K562 (cell line): ENCODE measurements around the gene PDGFC. TPM values are rescaled to one million over a fixed set of nuclear protein-coding genes. Genes with fewer than 3 reads are reported as not detected.

Experiments used
- ATAC-seq: fragments of 200-7000 bp; cut with Tn5 transposase; 3 replicates; pipeline ENCODE4 v1.9.1; 2020; ENCODE audit warnings: moderate library complexity
- BruUV-seq: library from RNA; stranded (reverse); fragments of 400-500 nt; replicated peaks from 2 replicates; lab custom pipeline; 2021; lab: Mats Ljungman, UMichigan
- CTCF ChIA-PET: fragments of 300-600 bp; formaldehyde crosslinking; extraction: SDS; loops from one replicate; lab custom pipeline; 2021; ENCODE audit warnings: low intra/inter-chr PET ratio; lab: Yijun Ruan, JAX
- POLR2A ChIA-PET: fragments of 300-600, 350-650 bp; sonication (Branson Sonifier 250); formaldehyde crosslinking; extraction: SDS; loops from one replicate; lab custom pipeline; 2021; ENCODE audit warnings: antibody characterized with exemption, inconsistent platforms; lab: Yijun Ruan, JAX
- DNase-seq, 4 experiments: peaks; one replicate each; pipeline versions ENCODE4 v3.0.0 to v3.0.0-alpha.2; 2011 to 2018; ENCODE audit warnings: low spot score in 3 of 4, mixed read lengths in 3 of 4; ENCODE audit errors: extremely low read depth in 1 of 4
- FAIRE-seq: peaks from 2 replicates; lab custom pipeline; 2011; peaks lifted over from hg19 to GRCh38; lab: Jason Lieb, UNC
- H2AFZ ChIP-seq: 2 replicates; pipeline ENCODE4 v1.6.0; 2011; ENCODE audit warnings: low read depth, low read length, control low read depth, inconsistent platforms
- H3K27ac ChIP-seq: fragments of 200-600 bp; 3 replicates; pipeline ENCODE4 v1.8.0; 2011; ENCODE audit warnings: low read depth, mild to moderate bottlenecking, control low read depth, inconsistent platforms, low read length, moderate library complexity, mixed read lengths; ENCODE audit errors: extremely low read depth
- H3K27me3 ChIP-seq, 2 experiments: fragments of 300-600 bp in 1 of 2; 2 replicates in 1 of 2; 3 replicates in 1 of 2; pipeline versions ENCODE4 v1.6.0 to v1.8.0; 2011; ENCODE audit warnings: inconsistent platforms in 2 of 2, low read length in 2 of 2, mild to moderate bottlenecking in 1 of 2, mixed read lengths in 1 of 2, moderate library complexity in 1 of 2; ENCODE audit not compliant: control insufficient read depth in 2 of 2, insufficient read depth in 2 of 2
- H3K36me3 ChIP-seq: fragments of 300-600 bp; 3 replicates; pipeline ENCODE4 v1.8.0; 2011; ENCODE audit warnings: mild to moderate bottlenecking, low read length, inconsistent platforms; ENCODE audit not compliant: control insufficient read depth, insufficient read depth
- H3K4me1 ChIP-seq, 2 experiments: fragments of 200-600 bp in 1 of 2; replicated peaks in 1 of 2; 2 replicates in 1 of 2; 3 replicates in 1 of 2; pipeline versions ENCODE4 v1.5.1 to v1.8.0; 2011; ENCODE audit warnings: inconsistent platforms in 2 of 2, low read length in 2 of 2, mild to moderate bottlenecking in 1 of 2, mixed read lengths in 1 of 2, moderate library complexity in 1 of 2; ENCODE audit not compliant: control insufficient read depth in 2 of 2, insufficient read depth in 2 of 2
- H3K4me2 ChIP-seq: 2 replicates; pipeline ENCODE4 v1.6.1; 2011; ENCODE audit warnings: low read length, control low read depth, inconsistent platforms, mixed read lengths; ENCODE audit not compliant: insufficient read depth
- H3K4me3 ChIP-seq: fragments of 200-600 bp; sonication (generic), shearing (Covaris generic); 2 replicates; pipeline ENCODE4 v1.5.1; 2016; ENCODE audit warnings: control low read depth, inconsistent platforms
- H3K79me2 ChIP-seq: fragments of 200-600 bp; 3 replicates; pipeline ENCODE4 v1.8.0; 2011; ENCODE audit warnings: low read length, inconsistent platforms; ENCODE audit not compliant: control insufficient read depth, insufficient read depth
- H3K9ac ChIP-seq, 2 experiments: 2 replicates each; pipeline versions ENCODE4 v1.6.0 to v1.6.1; 2011; ENCODE audit warnings: low read depth in 2 of 2, low read length in 2 of 2, control low read depth in 1 of 2, inconsistent platforms in 1 of 2, mild to moderate bottlenecking in 1 of 2, mixed read lengths in 1 of 2; ENCODE audit not compliant: insufficient read depth in 1 of 2
- H3K9me1 ChIP-seq: one replicate; pipeline ENCODE4 v1.6.0; 2011; ENCODE audit warnings: inconsistent platforms, mild to moderate bottlenecking, low read length, moderate library complexity; ENCODE audit not compliant: control insufficient read depth, insufficient read depth
- H3K9me3 ChIP-seq: replicated peaks from 2 replicates; pipeline ENCODE4 v1.5.1; 2011; ENCODE audit warnings: low read depth, low read length, inconsistent platforms; ENCODE audit not compliant: control insufficient read depth, insufficient read depth
- H4K20me1 ChIP-seq: replicated peaks from 2 replicates; pipeline ENCODE4 v1.6.1; 2011; ENCODE audit warnings: low read length, inconsistent platforms, mixed read lengths; ENCODE audit not compliant: control insufficient read depth, insufficient read depth
- BCL6 ChIP-seq: fragments of 250-450 bp; sonication (Bioruptor Pico); IDR thresholded peaks from 2 replicates; pipeline ENCODE4 v1.4.0; 2020
- C11orf30 ChIP-seq: fragments of 450-650 bp; IDR thresholded peaks from 2 replicates; pipeline ENCODE4 v1.6.1; 2016; ENCODE audit warnings: low read depth, mild to moderate bottlenecking
- CHCHD3 ChIP-seq: fragments of 250-450 bp; sonication (Bioruptor Pico); IDR thresholded peaks from 2 replicates; pipeline ENCODE4 v2.1.2; 2022; ENCODE audit warnings: mild to moderate bottlenecking
- KAT7 ChIP-seq: sonication (generic); formaldehyde crosslinking; IDR thresholded peaks from 2 replicates; pipeline ENCODE4 v1.8.0; 2022; ENCODE audit warnings: missing genetic modification reagents, mild to moderate bottlenecking, borderline replicate concordance
- PHF21A ChIP-seq: fragments of 450-650 bp; IDR thresholded peaks from 2 replicates; pipeline ENCODE4 v1.6.1; 2017; ENCODE audit warnings: low read depth, borderline replicate concordance
- POU5F1 ChIP-seq: fragments of 150-350 bp; IDR thresholded peaks from 2 replicates; pipeline ENCODE4 v1.6.1; 2014; ENCODE audit warnings: borderline replicate concordance, low read length, low read depth, mild to moderate bottlenecking; ENCODE audit not compliant: partially characterized antibody
- SIX5 ChIP-seq, 2 experiments: IDR thresholded peaks; 2 replicates each; pipeline ENCODE4 v1.6.1; 2011; ENCODE audit warnings: low read length in 2 of 2, borderline replicate concordance in 1 of 2, low read depth in 1 of 2, mild to moderate bottlenecking in 1 of 2, moderate library complexity in 1 of 2; ENCODE audit not compliant: insufficient read depth in 1 of 2
- TAL1 ChIP-seq: fragments of 450-650 bp; IDR thresholded peaks from 2 replicates; pipeline ENCODE4 v1.6.1; 2016; ENCODE audit warnings: mild to moderate bottlenecking
- THRAP3 ChIP-seq: fragments of 450-650 bp; IDR thresholded peaks from 2 replicates; pipeline ENCODE4 v1.6.1; 2016; ENCODE audit warnings: mild to moderate bottlenecking, inconsistent platforms, borderline replicate concordance
- ZBTB34 ChIP-seq: fragments of 250-450 bp; sonication (Bioruptor Pico); IDR thresholded peaks from 2 replicates; pipeline ENCODE4 v1.8.0; 2021; ENCODE audit warnings: mild to moderate bottlenecking, moderate library complexity
- ZNF217 ChIP-seq: sonication (generic); formaldehyde crosslinking; IDR thresholded peaks from 2 replicates; pipeline ENCODE4 v1.8.0; 2022; ENCODE audit warnings: mild to moderate bottlenecking, missing genetic modification reagents
- ZNF253 ChIP-seq: fragments of 250-450 bp; sonication (Bioruptor Pico); conservative IDR thresholded peaks from 2 replicates; pipeline ENCODE4 v1.6.1; 2021; ENCODE audit warnings: mild to moderate bottlenecking
- ZNF609 ChIP-seq: sonication (generic); formaldehyde crosslinking; IDR thresholded peaks from 2 replicates; pipeline ENCODE4 v1.8.1; 2023; ENCODE audit warnings: missing genetic modification reagents, mild to moderate bottlenecking, borderline replicate concordance
- WGBS: fragments of 100-300 bp; shearing (Covaris generic); methylation state at CpG from one replicate; pipeline ENCODE4 v1.1.6; 2016; ENCODE audit warnings: low coverage, mixed read lengths; ENCODE audit not compliant: insufficient coverage; ENCODE audit errors: missing lambda C conversion rate; 5-methylcytosine and 5-hydroxymethylcytosine counted together
- in situ Hi-C: fragments of 300-500 bp; cut with MboI; formaldehyde crosslinking; loops from 4 replicates; pipeline ENCODE4 v1.15.0; 2018; ENCODE audit warnings: inconsistent platforms, mixed read lengths
- intact Hi-C: fragments of 100-400 bp; cut with micrococcal nuclease; formaldehyde crosslinking; loops from 2 replicates; pipeline ENCODE4 v1.14.2; 2022
- polyA plus RNA-seq, 8 experiments: library from polyadenylated mRNA; depleted of rRNA in 4 of 8; stranded (reverse) in 5 of 8; unstranded in 3 of 8; fragments of >200 nt; fragmentation: Nextera tagmentation in 2 of 8; fragmentation: Illumina TruSeq in 1 of 8; extraction: Ambion mirVana in 2 of 8; extraction: Trizol in 1 of 8; gene quantifications; 2 replicates each; pipeline versions ENCODE4 v1.2.1 to v1.2.3, GENCODE V29; 2011 to 2014; ENCODE audit warnings: inconsistent platforms in 1 of 8, missing spikeins in 1 of 8
- total RNA-seq, 7 experiments: library from RNA; depleted of rRNA in 6 of 7; stranded (reverse); fragments of >200 nt in 6 of 7; fragmentation: Illumina TruSeq in 2 of 7; extraction: Trizol in 2 of 7; gene quantifications; 2 replicates each; pipeline versions ENCODE4 v1.2.1 to v1.2.3, GENCODE V29; 2011 to 2021; ENCODE audit warnings: low replicate concordance in 1 of 7
- TF ChIP-seq, protein P1 (sequence below): fragments of 450-650 bp; conservative IDR thresholded peaks from 2 replicates; pipeline ENCODE4 v1.6.1; 2016; ENCODE audit warnings: missing genetic modification characterization, low read depth, mild to moderate bottlenecking, missing compliant biosample characterization, moderate library complexity

The PDGFC gene
- total and polyA plus RNA-seq, 9 of the 15 experiments (the other 6 are each of a cell fraction or from before 2014, with no cell fraction given), result not detected

GRCh38 chr4:156824451-156825060, 147.0 kb downstream of the PDGFC start:
- in situ Hi-C loops (no loop called here), intact Hi-C loops (no loop called here)
- Histone ChIP-seq H3K9ac (no peak overlapping the region), H3K9me1 (no peaks in the 10 kb centered on the region), H3K27ac (no peak overlapping the region), H3K36me3 (no peaks in the 10 kb centered on the region), H3K4me1 (no peaks in the 10 kb centered on the region), H2AFZ (no peak overlapping the region)
- FAIRE-seq (no peak), ATAC-seq (no peak), DNase-seq (no peak)
- BruUV-seq, result no TSS peak
- 3% methylated on average over 2 of the region's 2 CpGs for WGBS
- ChIA-PET POLR2A (no interaction called here), CTCF (no interaction called here)
- no peak for TF ChIP-seq SIX5 (IDR thresholded peaks at IDR 0.05; ENCODE audit: borderline replicate concordance in 1 of 2, insufficient read depth in 1 of 2, low read depth in 1 of 2, low read length in 2 of 2)
- TF ChIP-seq BCL6 (CRISPR knock-in tag), result no peak
- no peak for TF ChIP-seq CHCHD3 (CRISPR knock-in tag)
- TF ChIP-seq, protein P1, sequence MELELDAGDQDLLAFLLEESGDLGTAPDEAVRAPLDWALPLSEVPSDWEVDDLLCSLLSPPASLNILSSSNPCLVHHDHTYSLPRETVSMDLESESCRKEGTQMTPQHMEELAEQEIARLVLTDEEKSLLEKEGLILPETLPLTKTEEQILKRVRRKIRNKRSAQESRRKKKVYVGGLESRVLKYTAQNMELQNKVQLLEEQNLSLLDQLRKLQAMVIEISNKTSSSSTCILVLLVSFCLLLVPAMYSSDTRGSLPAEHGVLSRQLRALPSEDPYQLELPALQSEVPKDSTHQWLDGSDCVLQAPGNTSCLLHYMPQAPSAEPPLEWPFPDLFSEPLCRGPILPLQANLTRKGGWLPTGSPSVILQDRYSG (tag), result no peak
- no peak for TF ChIP-seq TAL1
- TF ChIP-seq POU5F1, result no peak
- TF ChIP-seq KAT7 (CRISPR knock-in tag), result no peak
- TF ChIP-seq PHF21A, result no peak
- no peak for TF ChIP-seq THRAP3
- TF ChIP-seq ZNF609, result no peak
- no peak for TF ChIP-seq ZBTB34
- TF ChIP-seq ZNF217 (CRISPR knock-in tag), result no peak
- no peak for TF ChIP-seq C11orf30
- TF ChIP-seq ZNF253 (CRISPR knock-in tag), result no peak
- TF ChIP-seq, all 486 proteins: peak for 0
- H3K4me2 ChIP-seq, result no peak overlapping the region
- H3K79me2 ChIP-seq, result no peaks in the 10 kb centered on the region
- no peaks in the 10 kb centered on the region for H3K9me3 ChIP-seq
- no peaks in the 10 kb centered on the region for H4K20me1 ChIP-seq
- no peaks in the 10 kb centered on the region for H3K27me3 ChIP-seq
- H3K4me3 ChIP-seq, result no peak overlapping the region
